PC-9 (cell line): Measurements from ENCODE around the gene PARN.

ENCODE experiments used
- EZH2 ChIP-seq: fragments of 200-600 bp; sonication (generic); IDR thresholded peaks from 2 replicates; pipeline ENCODE4 v1.8.0; 2017; ENCODE audit warnings: antibody characterized with exemption, low read depth
- TF ChIP-seq, protein P1 (sequence below): fragments of 200-600 bp; sonication (generic); conservative IDR thresholded peaks from 2 replicates; pipeline ENCODE4 v1.6.1; 2017; ENCODE audit warnings: mixed run types, antibody characterized with exemption, mild to moderate bottlenecking, moderate library complexity

DNA sequence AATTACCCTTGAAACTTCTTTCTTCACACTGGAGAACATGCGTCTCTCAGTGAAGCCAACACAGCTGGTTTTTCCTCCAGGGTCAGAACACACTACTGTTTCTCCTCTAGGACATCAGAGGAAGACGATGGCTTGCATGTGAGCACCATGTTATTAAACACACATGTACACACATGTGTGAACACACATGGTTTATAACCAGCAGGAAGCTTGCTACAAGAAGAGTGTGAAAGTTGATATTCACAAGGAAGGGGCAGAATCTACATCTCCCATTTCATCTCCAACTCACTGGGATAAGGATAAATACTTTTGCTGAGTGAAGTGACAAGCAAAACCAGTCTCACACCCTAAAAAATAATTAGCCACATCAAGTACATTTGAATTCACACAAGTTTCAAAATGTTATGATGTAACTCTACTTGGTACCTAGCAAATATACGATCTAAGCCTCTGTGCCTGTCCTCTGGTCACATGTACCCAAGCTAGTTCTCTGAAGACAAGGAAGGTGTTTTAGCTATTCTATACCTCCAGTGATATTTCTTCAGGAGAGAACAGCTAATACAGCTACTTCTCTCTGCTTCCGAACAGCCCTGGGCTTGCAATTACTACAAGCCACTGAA, 127.7 kb downstream of the PARN start:
- no peak for TF ChIP-seq EZH2
- TF ChIP-seq, protein P1, sequence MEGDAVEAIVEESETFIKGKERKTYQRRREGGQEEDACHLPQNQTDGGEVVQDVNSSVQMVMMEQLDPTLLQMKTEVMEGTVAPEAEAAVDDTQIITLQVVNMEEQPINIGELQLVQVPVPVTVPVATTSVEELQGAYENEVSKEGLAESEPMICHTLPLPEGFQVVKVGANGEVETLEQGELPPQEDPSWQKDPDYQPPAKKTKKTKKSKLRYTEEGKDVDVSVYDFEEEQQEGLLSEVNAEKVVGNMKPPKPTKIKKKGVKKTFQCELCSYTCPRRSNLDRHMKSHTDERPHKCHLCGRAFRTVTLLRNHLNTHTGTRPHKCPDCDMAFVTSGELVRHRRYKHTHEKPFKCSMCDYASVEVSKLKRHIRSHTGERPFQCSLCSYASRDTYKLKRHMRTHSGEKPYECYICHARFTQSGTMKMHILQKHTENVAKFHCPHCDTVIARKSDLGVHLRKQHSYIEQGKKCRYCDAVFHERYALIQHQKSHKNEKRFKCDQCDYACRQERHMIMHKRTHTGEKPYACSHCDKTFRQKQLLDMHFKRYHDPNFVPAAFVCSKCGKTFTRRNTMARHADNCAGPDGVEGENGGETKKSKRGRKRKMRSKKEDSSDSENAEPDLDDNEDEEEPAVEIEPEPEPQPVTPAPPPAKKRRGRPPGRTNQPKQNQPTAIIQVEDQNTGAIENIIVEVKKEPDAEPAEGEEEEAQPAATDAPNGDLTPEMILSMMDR: no peak
